Measurements from ENCODE around the gene AMBRA1. TPM values are rescaled to one million over a fixed set of nuclear protein-coding genes. Genes with fewer than 3 reads are reported as not detected.

Gene AMBRA1
- polyA plus RNA-seq, 3 donors: 26.6 to 27.4 (median 27.1) TPM

GRCh38 chr11:46508360-46508759 lies 85.5 kb downstream of the AMBRA1 start:
- no peak for DNase-seq

GRCh38 chr11:46506483-46506791 lies 87.4 kb downstream of the AMBRA1 start:
- DNase-seq: no peak

GRCh38 chr11:46505741-46506482 lies 87.9 kb downstream of the AMBRA1 start:
- DNase-seq: no peak

- DNase-seq: no peak
Measured at GRCh38 chr11:46504817-46505613, 88.8 kb downstream of the AMBRA1 start.

- DNase-seq: no peak
Measured at GRCh38 chr11:46499821-46500220, 94.0 kb downstream of the AMBRA1 start.

GRCh38 chr11:46498968-46499367 lies 94.9 kb downstream of the AMBRA1 start:
- no peak for DNase-seq

GRCh38 chr11:46498179-46498578 lies 95.6 kb downstream of the AMBRA1 start:
- DNase-seq: no peak

GRCh38 chr11:46497498-46497897 lies 96.3 kb downstream of the AMBRA1 start:
- no peak for DNase-seq

GRCh38 chr11:46493791-46494190 lies 100.0 kb downstream of the AMBRA1 start:
- no peak for DNase-seq

GRCh38 chr11:46492532-46492931 lies 101.3 kb downstream of the AMBRA1 start:
- peak; percentile 51 for DNase-seq

GRCh38 chr11:46491661-46492330 lies 102.0 kb downstream of the AMBRA1 start:
- DNase-seq: peak; percentile 34

- DNase-seq: no peak
Measured at GRCh38 chr11:46490666-46491065, 103.2 kb downstream of the AMBRA1 start.

GRCh38 chr11:46489656-46490560 lies 103.9 kb downstream of the AMBRA1 start:
- peak; percentile 28 for DNase-seq

GRCh38 chr11:46485856-46486443 lies 107.9 kb downstream of the AMBRA1 start:
- DNase-seq: peak; percentile 60

- no peak for DNase-seq
Measured at GRCh38 chr11:46484101-46484500, 109.7 kb downstream of the AMBRA1 start.

- DNase-seq: no peak
Measured at GRCh38 chr11:46480909-46481308, 112.9 kb downstream of the AMBRA1 start.

GRCh38 chr11:46480166-46480726 lies 113.6 kb downstream of the AMBRA1 start:
- DNase-seq: no peak

- DNase-seq: no peak
Measured at GRCh38 chr11:46479601-46480000, 114.2 kb downstream of the AMBRA1 start.

GRCh38 chr11:46478196-46478595 lies 115.6 kb downstream of the AMBRA1 start:
- DNase-seq: no peak

- no peak for DNase-seq
Measured at GRCh38 chr11:46477136-46477535, 116.7 kb downstream of the AMBRA1 start.

GRCh38 chr11:46475926-46476545 lies 117.8 kb downstream of the AMBRA1 start:
- DNase-seq: no peak

Measured in renal pelvis (tissue), 4 donors.